Adrenal gland (tissue), 5 donors: ENCODE data around the gene ATG16L1.

Source experiments
- POLR2A ChIP-seq, 2 donors: fragments of 450-650 bp; IDR thresholded peaks; one replicate each; pipeline ENCODE4 v1.6.1; 2017; ENCODE audit warnings: antibody characterized with exemption in 2 of 2, mild to moderate bottlenecking in 2 of 2, moderate library complexity in 1 of 2
- TF ChIP-seq, protein P1 (sequence below), 6 experiments: fragments of 450-650 bp in 4 of 6; fragments of 200-600 bp in 2 of 6; sonication (generic) in 1 of 6; IDR thresholded peaks; 1 replicate in 5 of 6; 2 replicates in 1 of 6; pipeline versions ENCODE4 v1.5.1 to v1.8.0; 2016 to 2021; ENCODE audit warnings: antibody characterized with exemption in 6 of 6, mild to moderate bottlenecking in 2 of 6, moderate library complexity in 1 of 6
- donor health status: DM: no; HTN: no; CAD: no.

DNA sequence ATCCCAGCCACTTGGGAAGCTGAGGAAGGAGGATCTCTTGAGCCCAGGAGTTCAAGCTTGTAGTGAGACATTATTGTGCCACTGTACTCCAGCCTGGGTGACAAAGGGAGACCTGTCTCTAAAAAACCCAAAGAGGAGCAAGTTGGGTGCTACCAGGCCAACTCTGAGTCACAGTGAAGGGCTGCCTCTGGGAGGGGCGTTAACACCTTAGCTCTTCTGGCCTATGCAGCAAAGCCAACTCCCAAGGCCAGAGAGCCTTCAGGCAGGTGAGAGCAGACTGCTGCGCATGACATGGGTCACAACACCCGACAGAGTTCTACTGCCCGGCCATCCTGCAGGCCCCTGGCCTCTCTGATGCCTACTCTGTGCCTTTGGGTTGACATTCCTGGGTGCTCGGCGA lies 32.6 kb upstream of the ATG16L1 start:
- TF ChIP-seq POLR2A (IDR thresholded peaks at IDR 0.05), result no peak
- TF ChIP-seq, protein P1, sequence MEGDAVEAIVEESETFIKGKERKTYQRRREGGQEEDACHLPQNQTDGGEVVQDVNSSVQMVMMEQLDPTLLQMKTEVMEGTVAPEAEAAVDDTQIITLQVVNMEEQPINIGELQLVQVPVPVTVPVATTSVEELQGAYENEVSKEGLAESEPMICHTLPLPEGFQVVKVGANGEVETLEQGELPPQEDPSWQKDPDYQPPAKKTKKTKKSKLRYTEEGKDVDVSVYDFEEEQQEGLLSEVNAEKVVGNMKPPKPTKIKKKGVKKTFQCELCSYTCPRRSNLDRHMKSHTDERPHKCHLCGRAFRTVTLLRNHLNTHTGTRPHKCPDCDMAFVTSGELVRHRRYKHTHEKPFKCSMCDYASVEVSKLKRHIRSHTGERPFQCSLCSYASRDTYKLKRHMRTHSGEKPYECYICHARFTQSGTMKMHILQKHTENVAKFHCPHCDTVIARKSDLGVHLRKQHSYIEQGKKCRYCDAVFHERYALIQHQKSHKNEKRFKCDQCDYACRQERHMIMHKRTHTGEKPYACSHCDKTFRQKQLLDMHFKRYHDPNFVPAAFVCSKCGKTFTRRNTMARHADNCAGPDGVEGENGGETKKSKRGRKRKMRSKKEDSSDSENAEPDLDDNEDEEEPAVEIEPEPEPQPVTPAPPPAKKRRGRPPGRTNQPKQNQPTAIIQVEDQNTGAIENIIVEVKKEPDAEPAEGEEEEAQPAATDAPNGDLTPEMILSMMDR (IDR thresholded peaks at IDR 0.05), result no peak
